Stimulated activated CD8-positive, alpha-beta memory T cell treated with anti-CD3 and anti-CD28 coated beads, Interleukin-15, amount 100 ng/mL, for 1 hour (primary cell): ENCODE data around the gene RSF1.

Experiments
- DNase-seq: peaks from one replicate; pipeline ENCODE4 v3.0.0-alpha.2; 2020; ENCODE audit warnings: low read depth

RSF1 gene

GRCh38 chr11:77748266-77748665 lies 72.3 kb downstream of the RSF1 start:
- DNase-seq, result no peak

DNA sequence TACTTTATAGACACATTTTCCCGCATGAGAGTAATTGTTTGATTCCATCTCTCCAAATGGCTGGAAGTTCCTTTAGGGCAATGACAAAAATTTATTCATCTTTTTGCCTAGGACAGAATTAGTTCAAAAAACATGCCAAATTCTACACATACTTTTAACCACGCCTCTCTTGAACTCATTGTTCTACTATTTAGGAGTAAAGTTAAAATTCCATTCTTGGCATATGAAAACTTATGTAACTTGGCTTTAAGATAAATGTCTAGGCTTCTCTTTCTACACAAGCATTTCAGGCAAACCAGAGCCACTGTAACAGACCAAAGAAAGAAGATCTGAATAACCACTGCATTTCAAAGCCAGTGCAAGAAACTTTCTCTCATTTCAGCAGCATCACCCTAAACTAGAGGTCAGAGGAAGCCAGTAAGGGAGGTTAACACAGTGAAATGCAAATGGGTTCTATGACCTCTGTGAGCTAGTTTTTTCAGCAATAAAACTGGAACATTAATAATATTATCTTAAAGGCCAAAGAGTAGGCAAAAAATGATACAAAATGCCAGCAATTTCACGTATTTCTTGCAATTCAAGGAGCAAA lies 73.0 kb downstream of the RSF1 start:
- no peak for DNase-seq

DNA sequence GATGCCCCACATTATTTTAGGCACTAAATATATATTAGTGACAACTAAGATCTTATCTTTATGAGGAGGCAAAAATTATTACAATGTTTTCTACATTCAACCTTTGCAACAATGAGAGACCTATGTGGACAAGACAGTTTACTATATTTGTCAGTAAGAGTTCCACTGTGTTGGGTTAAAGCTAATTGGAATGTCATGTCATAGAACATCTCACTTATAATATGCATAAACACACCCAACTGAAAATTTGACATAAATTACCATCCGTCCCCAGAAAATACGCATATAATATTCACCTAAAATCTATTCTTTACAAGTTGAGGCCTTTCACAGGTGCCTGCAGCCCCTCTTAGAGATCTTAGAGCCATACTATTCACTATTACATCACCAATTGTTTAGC lies 84.0 kb downstream of the RSF1 start:
- no peak for DNase-seq

DNA sequence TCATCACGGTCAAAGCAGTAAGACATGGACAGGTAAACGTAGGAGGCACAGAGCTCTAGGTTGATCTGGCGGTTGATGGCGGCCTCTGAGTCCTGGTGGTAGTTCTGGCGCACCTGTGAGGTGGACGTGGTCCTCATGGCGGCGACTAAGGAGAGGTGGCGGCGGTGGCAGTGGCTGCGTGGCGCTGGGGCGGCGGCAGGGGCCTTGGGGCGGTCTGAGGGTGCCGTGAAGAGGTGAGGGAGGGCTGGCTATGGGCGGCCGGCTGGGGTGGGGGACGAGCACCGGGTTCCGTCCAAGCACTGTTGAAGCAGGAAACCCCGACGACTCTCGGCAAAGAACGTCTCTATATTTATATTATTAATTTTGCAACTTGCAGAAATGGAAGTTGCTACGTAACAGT lies 85.6 kb downstream of the RSF1 start:
- DNase-seq, result no peak

GRCh38 chr11:77732143-77732542 lies 88.4 kb downstream of the RSF1 start:
- DNase-seq, result no peak

DNA sequence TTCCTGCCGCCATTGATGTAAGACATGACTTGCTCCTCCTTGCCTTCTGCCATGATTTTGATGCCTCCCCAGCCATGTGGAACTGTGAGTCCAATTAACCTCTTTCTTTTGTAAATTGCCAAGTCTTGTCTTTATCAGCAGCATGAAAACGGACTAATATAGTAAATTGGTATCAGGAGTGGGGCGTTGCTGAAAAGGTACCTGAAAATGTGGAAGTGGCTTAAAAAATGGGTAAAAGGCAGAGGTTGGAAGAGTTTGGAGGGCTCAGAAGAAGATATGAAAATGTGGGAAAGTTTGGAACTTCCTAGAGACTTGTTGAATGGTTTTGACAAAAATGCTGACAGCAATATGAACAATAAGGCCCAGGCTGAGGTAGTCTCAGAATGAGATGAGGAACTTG lies 89.7 kb downstream of the RSF1 start:
- no peak for DNase-seq

DNA sequence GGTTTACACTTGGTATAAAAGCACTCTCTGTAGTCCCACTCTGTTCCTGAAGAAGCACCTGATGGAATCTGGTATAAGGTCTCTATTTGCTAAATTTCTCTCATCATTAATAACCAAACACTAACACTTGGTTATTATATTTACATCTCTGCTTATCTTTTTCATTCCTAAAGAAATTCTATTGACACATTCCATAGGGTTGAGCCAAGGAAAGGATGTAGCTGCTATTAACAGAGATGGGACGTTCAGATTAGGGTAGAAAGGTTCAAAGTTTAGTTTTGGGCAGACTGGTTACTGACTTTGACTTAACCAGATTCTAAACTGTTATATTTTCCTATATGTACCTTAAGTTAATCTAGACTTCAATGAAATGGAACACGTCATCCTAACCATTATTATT lies 91.5 kb downstream of the RSF1 start:
- no peak for DNase-seq

- DNase-seq, result no peak
These were observed 92.2 kb downstream of the RSF1 start for GRCh38 chr11:77728203-77728786.

DNA sequence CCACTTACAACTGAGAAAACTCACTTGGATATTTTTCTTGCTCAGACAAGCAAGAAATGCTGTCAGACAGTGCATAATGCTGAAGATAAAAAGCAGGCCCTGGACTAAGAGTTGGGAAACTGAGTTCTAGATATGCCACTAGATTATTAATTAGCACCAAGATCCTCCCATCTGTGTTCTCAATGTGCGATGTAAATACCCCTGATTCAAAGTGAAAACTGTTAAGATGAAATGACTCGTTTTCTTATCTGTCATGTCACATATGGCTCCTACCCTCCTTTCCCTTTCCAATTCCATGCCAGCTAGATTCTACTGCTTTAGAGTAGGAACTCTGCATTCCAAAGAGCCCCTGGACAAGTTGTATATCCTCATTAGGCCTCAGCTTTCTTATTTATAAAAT lies 94.0 kb downstream of the RSF1 start:
- DNase-seq, result no peak

DNA sequence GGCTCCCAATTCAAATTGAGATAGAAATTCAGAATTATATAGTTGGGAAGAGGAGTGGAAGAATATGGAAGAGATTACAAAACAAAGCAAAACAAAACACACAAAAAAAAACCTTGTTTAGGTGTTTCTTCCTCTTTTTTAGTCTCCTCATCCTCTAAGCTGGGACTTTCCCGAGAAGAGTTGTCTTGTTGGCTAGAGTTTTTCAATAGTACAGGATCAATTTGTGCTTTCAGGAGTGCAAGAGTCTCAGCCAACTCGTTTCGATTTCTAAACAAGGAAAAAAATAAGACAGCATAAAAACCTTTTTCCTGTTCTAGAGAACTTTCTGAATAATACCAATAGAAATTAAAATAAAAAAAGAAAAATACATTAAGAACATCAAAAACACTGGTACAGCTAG lies 95.1 kb downstream of the RSF1 start:
- no peak for DNase-seq

DNA sequence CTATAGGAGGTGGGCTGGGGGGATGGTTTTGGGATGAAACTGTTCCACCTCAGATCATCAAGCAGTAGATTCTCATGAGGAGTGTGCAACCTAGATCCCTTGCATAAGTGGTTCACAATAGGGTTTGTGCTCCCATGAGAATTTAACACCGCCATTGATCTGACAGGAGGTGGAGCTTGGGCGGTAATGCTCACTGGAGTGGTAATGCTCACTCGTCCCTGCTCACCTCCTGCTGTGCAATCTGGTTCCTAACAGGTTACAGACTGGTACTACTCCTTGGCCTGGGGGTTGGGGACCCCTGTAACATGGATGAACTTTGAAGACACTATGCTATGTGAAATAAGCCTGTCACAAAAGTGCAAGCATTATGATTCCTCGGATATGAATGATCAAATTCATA lies 95.9 kb downstream of the RSF1 start:
- DNase-seq, result no peak

- DNase-seq, result no peak
These were observed 97.5 kb downstream of the RSF1 start for GRCh38 chr11:77723024-77723423.

DNA sequence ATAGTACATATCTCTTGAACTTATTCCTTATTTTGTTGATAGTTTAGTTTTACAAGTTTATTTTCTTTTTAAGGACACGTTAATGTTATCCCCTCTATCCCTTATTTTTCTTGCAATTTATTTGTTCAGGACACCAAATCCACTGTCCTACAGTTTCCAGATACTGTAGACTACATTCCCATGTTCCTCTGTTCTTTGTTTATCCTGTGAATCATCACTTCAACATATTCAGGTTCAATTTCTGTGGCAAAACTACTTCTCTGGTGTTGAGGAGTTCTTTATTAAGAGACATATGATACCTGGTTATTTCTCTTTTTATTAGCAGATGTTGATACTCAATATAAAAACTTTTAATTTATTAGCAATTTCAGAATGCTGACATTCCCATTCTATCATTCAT lies 110.2 kb downstream of the RSF1 start:
- DNase-seq, result no peak

GRCh38 chr11:77705876-77706579 lies 114.5 kb downstream of the RSF1 start:
- no peak for DNase-seq

- DNase-seq, result no peak
These were observed 115.2 kb downstream of the RSF1 start for GRCh38 chr11:77705195-77705875.

DNA sequence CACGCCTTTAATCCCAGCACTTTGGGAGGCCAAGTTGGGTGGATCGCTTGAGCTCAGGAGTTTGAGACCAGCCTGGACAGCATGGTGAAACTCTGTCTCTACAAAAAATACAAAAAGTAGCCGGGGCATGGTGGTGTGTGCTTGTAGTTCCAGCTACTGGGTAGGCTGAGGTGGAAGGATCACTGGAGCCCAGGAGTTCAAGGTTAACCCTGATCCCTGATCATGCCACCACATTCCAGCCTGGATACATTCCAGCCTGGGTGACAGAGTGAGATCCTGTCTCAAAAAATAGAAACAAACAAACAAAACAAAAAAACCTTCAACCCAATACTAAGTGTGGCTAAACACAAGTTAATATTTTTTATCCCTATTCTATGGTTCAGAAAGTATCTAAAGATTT lies 116.5 kb downstream of the RSF1 start:
- no peak for DNase-seq

- no peak for DNase-seq
These were observed 121.1 kb downstream of the RSF1 start for GRCh38 chr11:77699425-77699824.

DNA sequence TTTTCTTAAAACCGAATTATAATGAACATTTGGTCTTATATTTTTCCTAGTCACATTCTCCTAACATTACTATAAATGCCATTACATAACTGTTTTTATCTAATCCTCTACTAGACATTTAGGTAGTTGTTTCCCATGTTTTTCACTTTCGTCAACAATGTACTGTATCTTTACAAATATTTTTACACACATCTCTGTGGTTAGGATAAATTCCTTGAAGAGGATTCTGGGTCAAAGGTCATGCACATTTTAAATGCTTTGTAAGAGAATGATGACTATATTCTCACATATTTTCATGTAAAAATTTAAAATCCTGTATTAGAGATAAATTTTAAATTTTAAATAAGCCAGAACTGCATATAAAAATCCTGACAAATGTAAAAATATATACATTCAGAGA lies 121.6 kb downstream of the RSF1 start:
- no peak for DNase-seq

DNA sequence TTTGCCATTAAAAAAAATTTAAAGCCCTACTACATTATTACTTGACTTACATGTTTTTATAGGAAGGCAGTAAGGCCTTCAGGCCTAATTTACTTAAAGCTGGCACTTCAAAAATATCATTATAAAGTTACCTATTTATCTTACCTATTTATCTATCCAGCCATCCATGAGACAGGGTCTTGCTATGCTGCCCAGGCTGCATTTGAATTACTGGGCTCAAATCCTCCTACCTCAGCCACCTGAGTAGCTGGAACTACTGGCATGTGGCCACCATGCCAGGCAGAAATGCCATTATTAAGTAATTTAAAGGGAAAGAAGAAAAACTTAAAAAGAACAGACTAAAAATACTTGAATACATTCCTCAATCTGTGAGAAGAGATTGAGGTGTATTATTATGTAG lies 122.7 kb downstream of the RSF1 start:
- DNase-seq, result no peak

DNA sequence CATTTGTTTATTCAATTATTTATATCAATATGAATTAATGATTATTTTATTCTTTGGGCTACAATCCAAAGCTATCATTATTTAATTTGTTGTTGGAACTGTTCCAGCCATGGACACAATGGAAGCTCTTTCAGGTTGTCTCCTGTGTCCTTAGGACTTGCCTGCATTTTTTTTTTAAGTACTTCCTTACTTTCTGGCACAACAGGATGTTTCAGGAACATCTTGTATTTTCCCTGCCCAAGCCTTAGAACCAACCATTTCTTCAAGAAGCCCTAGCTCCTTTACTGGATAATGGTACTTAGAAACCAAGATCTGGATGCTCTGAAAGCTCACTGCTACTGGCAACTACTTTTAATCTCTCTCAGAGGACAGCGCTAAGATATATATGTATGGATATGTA lies 125.1 kb downstream of the RSF1 start:
- no peak for DNase-seq

- no peak for DNase-seq
These were observed 129.9 kb downstream of the RSF1 start for GRCh38 chr11:77690649-77691048.

GRCh38 chr11:77687088-77687487 lies 133.4 kb downstream of the RSF1 start:
- DNase-seq, result no peak

GRCh38 chr11:77677138-77677537 lies 143.4 kb downstream of the RSF1 start:
- no peak for DNase-seq
